Epithelial cell of esophagus (primary cell): ENCODE measurements around the gene PGAP1.

Source experiments
- DNase-seq: peaks from one replicate; pipeline ENCODE4 v3.0.0; 2010; ENCODE audit warnings: low read depth
- H3K4me3 ChIP-seq: 2 replicates; pipeline ENCODE4 v1.5.1; 2011; ENCODE audit warnings: mild to moderate bottlenecking, low read length, control low read depth
- CTCF ChIP-seq: IDR thresholded peaks from 2 replicates; pipeline ENCODE4 v1.5.1; 2011; ENCODE audit warnings: low read depth, mild to moderate bottlenecking, low read length, control low read depth, inconsistent platforms; ENCODE audit not compliant: insufficient read depth; ENCODE audit errors: missing control alignments

The PGAP1 gene

GRCh38 chr2:196959734-196960338 lies 33.3 kb upstream of the PGAP1 start:
- DNase-seq = peak; percentile 21
- TF ChIP-seq CTCF = no peak
- H3K4me3 ChIP-seq = no peak overlapping the region

GRCh38 chr2:196959281-196959680 lies 32.8 kb upstream of the PGAP1 start:
- TF ChIP-seq CTCF = no peak
- DNase-seq = no peak

GRCh38 chr2:196957881-196958525 lies 31.5 kb upstream of the PGAP1 start:
- TF ChIP-seq CTCF = no peak
- DNase-seq = no peak
- no peak overlapping the region for H3K4me3 ChIP-seq

More at GRCh38 chr2:196959281-196959680, 32.8 kb upstream of the PGAP1 start:
- H3K4me3 ChIP-seq = no peak overlapping the region

GRCh38 chr2:196957442-196957841 lies 30.9 kb upstream of the PGAP1 start:
- no peak overlapping the region for H3K4me3 ChIP-seq
- no peak for TF ChIP-seq CTCF
- no peak for DNase-seq

GRCh38 chr2:196956069-196956468 lies 29.6 kb upstream of the PGAP1 start:
- no peak for DNase-seq
- no peak overlapping the region for H3K4me3 ChIP-seq
- no peak for TF ChIP-seq CTCF

GRCh38 chr2:196955036-196955435 lies 28.5 kb upstream of the PGAP1 start:
- DNase-seq = peak; percentile 43
- no peak for TF ChIP-seq CTCF
- no peak overlapping the region for H3K4me3 ChIP-seq

GRCh38 chr2:196954001-196954400 lies 27.5 kb upstream of the PGAP1 start:
- TF ChIP-seq CTCF = no peak
- no peak for DNase-seq
- H3K4me3 ChIP-seq = no peak overlapping the region
